Measurements from ENCODE around the gene CDCA7.

DNA sequence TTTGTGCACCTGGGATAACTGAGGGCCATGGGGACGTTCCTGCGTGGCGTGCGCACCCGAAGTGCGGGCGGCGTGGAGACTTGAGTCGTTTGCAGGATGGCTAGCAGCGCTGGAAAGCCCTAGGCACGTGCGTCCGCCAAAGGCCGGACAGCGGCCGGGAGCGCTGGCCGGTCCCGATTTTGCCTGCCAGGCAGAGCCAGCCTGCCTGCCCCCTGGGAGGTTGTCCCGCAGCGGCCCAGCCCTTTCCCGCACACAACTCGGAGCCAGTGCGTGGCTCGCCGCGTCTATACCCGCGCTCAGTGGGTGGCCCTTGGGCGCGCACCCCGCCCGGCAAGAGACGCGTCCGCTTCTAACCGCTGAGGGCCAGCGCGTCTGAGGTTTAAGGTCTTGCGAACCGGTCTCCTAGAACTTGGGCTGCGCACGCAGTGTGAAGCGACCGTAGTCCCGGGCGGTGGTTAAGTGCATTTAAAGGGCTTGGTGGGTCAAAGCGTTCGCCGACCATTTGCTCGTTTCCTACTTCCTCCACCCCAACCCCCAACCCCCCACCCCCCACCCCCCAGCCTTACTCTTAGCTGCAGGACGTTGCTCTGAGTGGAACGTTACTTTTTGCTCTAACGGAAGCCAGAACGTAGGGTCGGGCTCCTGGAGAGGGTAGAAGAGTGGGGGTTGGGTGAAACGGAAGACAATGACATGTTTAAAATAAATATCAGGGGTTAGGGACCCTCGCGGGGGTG is 627 bp downstream of the CDCA7 start:
- no peak for TF ChIP-seq POLR2AphosphoS5 (IDR thresholded peaks at IDR 0.05)
- TF ChIP-seq, protein P1, sequence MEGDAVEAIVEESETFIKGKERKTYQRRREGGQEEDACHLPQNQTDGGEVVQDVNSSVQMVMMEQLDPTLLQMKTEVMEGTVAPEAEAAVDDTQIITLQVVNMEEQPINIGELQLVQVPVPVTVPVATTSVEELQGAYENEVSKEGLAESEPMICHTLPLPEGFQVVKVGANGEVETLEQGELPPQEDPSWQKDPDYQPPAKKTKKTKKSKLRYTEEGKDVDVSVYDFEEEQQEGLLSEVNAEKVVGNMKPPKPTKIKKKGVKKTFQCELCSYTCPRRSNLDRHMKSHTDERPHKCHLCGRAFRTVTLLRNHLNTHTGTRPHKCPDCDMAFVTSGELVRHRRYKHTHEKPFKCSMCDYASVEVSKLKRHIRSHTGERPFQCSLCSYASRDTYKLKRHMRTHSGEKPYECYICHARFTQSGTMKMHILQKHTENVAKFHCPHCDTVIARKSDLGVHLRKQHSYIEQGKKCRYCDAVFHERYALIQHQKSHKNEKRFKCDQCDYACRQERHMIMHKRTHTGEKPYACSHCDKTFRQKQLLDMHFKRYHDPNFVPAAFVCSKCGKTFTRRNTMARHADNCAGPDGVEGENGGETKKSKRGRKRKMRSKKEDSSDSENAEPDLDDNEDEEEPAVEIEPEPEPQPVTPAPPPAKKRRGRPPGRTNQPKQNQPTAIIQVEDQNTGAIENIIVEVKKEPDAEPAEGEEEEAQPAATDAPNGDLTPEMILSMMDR (IDR thresholded peaks at IDR 0.05): no peak
- no peak for TF ChIP-seq EP300 (IDR thresholded peaks at IDR 0.05)

All from upper lobe of left lung (tissue), 4 donors.